Stimulated activated CD4-positive, alpha-beta T cell treated with anti-CD3 and anti-CD28 coated beads, Interleukin-15, amount 100 ng/mL, for 1 hour (primary cell): Measurements from ENCODE around the gene HDAC9.

Source experiments
- DNase-seq, 2 donors: peaks; one replicate each; pipeline ENCODE4 v3.0.0-alpha.2; 2020; ENCODE audit warnings: low read depth in 1 of 2, low spot score in 1 of 2

HDAC9 gene

GRCh38 chr7:18552943-18553604 is 57.5 kb downstream of the HDAC9 start:
- DNase-seq = no peak

- no peak for DNase-seq
Measured at GRCh38 chr7:18553605-18554003, 58.1 kb downstream of the HDAC9 start.

DNA sequence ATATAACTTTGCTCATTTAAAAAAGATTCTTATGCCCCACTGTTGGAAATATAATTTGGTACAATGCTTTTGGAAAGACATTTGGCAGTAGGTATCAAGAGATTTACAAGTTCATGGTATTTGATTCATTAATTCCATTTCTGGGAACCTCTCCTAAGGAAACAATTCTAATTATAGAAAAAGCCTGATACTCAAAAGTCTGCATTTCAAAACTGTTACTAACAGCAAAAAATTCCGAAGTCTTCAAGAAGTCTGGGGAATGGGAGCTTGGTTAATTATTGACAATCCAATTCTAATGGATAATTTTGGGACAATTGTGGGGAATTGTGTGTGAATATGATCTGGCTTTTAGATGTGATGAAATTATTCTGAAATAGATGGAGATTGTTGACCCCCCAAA is 59.6 kb downstream of the HDAC9 start:
- DNase-seq = no peak

- no peak for DNase-seq
Measured at GRCh38 chr7:18555968-18556367, 60.4 kb downstream of the HDAC9 start.

GRCh38 chr7:18558503-18558902 is 63.0 kb downstream of the HDAC9 start:
- DNase-seq = no peak

GRCh38 chr7:18558910-18559309 is 63.4 kb downstream of the HDAC9 start:
- no peak for DNase-seq

DNA sequence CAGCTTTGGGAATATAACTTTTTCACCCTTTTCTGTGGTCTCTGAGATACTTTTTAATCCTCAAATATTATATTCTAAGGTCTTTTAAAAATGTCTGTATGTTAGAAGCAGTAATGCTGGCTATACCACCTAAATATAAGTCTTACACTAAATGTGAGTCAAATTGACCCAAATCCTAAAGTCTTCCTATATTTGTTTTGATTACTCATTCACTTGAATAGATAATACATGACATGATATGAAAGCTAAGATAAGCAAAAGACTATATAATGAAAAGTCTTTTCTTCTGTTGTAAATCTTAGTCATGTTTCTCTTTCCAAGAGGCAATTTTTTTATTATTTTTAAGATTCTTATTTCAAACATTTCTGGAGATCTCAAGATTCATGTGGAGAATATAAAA is 64.2 kb downstream of the HDAC9 start:
- DNase-seq = no peak

GRCh38 chr7:18564779-18565178 is 69.2 kb downstream of the HDAC9 start:
- DNase-seq = no peak

GRCh38 chr7:18565337-18565736 is 69.8 kb downstream of the HDAC9 start:
- no peak for DNase-seq

DNA sequence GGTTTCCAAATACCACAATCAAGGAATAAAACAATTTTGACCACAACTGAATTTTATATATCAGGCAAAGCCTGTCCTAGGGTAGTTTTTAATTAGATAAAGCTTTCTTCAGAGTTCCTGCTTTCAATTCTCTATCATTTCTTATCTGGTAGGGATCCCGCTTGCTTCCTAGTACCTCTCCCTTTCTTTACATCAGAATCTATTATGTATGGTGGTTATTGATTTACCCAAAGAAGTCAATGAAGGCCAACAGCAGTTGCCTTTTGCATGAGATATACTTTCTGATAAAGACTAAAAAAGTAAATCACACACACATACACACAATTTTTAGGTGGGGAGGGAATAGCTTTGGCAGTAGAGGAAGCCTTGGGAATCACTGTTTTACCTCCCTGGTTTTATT is 70.7 kb downstream of the HDAC9 start:
- DNase-seq = no peak

DNA sequence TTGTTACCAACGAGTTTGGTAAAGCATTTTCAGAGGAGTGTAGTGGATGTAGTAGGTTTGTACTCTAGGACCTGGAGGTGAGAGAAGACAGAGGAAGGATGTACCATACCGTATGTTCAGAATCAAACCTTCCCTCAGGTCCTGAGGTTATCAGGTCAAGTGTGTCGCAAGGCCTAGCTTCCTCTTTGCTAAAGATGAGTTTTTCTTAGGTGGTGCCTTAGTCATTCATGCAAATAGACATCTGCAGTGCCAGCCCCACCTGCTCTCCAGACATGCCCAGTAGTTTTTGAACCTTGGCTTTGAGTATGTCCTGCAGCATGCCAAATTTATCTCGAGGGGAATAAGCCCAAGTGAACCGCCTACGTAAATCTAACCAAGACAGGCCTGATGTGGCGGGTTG is 71.3 kb downstream of the HDAC9 start:
- DNase-seq = no peak

DNA sequence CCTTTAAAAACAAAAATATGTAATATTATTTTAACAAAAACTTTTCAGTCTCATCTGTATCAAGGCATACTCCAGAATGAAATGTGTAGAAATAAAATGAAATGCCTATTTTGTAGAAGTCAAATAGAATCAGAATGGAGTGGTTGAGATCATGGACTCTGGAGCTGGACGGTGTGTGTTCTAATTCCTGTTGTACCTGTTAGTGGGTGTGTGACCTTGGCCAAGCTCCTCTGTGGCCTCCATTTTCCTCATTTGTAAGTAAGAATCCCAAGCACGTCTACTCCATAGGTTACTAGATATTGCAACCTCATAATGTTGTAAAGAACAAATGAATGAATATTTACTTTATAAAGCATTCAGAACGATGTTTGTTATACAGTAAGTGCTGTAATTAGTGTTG is 74.9 kb downstream of the HDAC9 start:
- no peak for DNase-seq

DNA sequence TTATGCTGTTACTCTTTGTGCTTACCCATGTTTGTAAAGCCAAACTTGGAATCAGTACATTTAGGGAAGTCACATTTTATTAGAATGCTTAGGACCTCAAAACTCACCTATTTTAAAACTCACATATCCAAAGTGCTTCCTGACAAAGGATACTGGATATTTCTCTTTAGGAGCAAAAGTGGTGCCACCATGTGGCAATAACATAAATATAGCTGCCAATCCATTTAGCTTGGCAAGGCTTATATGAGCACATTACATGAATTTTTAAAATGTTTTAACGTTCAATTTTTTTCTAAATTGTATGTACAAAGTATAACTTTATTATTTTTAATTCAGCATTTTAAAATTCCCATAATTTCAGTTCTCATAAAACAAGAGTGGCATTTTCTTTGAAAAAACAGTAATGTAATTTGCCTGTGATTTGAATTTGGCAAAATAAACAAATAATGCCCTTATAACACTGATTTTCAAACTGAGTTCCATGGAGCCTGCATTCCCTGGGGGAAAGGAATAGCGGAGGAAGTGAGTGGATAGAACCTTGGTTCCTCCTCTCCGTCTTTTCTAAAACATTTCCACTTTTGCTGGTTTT is 75.4 kb downstream of the HDAC9 start:
- no peak for DNase-seq

DNA sequence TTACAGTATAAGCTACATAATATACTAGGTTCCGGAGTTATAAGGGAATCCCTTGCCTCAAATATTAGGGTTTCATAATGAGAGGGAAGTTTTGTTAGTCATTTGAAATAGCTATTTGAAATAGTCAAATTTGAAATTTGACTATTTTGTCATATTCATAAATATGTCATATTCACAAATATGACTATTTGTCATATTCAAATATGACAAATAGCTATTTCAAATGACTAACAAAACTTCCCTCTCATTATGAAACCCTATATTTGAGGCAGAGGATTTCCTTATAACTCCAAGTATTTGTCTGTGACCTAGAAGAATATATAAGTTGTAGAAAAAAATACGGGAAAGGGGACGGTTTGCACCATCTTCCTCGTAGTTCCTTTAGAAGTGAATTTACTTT is 76.6 kb downstream of the HDAC9 start:
- DNase-seq = no peak

DNA sequence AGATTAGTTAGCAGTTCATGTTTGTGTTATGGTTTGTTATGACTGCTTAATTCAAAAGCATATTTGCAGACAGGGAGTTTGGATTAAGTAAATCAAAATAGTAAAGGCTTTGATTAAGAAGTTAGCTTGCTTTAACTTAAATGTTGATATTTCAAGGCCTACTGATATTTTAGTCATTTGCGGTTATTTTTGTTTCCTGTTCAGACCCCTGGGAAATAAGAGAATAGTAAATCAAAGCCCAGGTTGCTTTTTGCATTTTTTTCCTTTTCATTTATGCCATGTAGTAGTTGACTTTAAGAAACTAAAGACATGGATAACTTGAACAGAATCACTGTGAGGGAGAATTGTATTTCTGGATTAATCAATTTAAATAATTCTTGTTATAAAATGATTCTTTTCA is 77.3 kb downstream of the HDAC9 start:
- no peak for DNase-seq

DNA sequence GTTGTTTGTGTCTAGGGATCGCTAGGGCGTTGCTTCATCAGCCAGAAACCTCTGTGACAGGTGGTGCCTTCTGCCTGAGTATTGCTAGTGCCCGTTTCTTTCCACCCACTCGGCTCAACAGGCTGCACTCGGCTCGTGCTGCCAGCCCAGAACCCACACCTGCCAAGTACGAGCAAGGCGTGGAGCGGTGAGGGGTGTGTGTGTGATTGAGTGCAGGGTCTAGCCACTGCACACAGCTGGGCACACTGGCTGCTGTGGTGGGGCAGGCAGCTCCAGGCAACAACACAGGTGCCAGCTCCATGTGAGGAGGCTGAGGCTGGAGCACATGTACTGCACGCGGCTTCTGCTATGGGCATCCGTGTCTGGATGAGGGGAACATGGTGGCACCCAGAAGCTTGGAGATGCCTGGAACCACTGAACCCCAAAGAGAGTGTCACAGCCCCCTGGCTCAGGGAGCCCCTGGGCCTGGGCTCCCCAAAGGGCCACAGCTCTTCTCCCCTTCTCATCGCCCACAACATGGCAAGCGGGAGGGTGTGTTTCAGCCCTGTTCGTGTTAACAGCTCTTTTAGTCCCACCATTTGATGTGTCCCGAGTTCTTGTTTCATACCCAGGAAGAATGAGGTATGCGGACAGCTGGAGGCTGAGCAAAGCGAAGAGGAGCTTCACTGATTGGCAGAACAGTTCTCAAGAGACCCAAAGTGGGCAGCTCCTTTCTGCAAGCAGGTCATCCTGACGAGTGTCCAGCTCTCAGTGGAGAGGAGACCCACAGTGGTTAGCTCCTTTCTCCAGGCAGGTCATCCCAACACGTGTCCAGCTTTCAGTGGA is 78.1 kb downstream of the HDAC9 start:
- no peak for DNase-seq

DNA sequence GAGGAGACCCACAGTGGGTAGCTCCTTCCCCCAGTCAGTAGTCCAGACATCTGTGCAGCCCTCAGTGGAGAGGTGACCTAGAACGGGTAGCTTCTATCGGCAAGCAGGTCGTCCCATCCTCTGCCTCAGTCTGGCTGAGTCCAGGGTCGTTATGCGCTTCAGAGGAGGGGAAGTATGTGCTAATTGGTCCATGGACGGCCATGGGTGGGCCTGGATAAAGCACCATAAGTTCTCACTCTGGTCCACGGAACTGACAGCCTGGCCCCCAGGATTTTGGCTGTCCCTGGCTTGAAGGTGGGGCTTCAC is 78.6 kb downstream of the HDAC9 start:
- no peak for DNase-seq

DNA sequence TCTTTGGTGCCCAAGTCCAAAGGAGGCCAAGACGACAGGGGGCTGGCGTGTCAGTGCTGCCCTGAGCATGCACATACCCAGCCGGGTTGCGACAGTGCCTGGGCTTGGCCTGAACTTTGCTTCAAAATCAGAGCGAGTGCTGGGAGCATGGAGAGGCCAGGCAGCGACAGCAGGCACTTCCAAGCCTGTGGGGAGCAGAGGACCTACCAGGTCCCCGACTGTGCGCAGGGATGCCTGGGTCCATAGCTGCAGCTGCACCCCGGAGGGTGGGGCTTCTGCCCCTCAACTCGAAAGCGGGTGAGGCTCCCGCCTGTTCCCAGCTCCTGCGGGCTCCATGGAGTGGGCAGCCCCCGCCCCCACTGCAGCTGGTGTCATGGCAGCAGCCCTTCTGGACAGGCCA is 79.1 kb downstream of the HDAC9 start:
- no peak for DNase-seq

DNA sequence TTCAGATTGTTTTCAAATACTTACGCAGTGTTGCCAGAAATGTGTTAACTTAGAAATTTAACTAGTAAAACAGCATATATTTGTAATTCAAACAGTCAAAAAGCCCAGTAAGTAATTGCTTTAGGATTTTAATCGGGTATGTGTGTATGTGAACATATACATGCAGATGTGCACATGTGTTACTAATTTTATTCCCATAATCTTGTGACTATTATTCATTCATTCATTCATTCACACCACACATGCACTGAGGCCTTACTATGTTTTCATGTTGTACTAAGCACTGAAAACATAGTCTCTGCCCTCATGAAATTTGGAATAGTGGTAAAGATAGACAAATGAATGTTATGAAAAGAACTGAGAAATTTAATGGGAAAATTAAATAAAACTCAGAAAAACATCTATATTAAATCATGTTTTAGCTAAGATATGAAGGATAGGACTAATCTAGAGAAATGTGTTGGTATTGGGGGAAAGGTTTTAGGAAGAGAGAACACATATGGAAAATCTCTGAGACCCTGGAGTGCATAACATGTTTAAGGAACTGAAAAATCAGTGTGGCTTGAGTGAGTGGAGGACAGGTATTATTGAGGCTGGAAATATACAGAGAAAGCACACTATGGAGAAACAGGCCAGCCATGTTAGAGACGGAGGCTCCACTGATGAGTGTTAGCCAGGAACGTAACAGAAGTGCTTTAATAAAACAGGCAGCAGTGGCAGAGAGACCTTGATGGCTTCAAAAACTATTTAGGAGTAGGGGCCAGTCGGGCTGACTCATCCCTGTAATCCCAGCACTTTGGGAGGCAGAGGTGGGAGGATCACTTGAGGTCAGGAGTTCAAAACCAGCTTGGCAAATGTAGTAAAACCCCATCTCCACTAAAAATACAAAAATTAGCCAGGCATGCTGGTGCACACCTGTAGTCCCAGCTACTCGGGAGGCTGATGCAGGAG is 80.3 kb downstream of the HDAC9 start:
- no peak for DNase-seq

GRCh38 chr7:18577096-18577771 is 81.7 kb downstream of the HDAC9 start:
- DNase-seq = no peak

DNA sequence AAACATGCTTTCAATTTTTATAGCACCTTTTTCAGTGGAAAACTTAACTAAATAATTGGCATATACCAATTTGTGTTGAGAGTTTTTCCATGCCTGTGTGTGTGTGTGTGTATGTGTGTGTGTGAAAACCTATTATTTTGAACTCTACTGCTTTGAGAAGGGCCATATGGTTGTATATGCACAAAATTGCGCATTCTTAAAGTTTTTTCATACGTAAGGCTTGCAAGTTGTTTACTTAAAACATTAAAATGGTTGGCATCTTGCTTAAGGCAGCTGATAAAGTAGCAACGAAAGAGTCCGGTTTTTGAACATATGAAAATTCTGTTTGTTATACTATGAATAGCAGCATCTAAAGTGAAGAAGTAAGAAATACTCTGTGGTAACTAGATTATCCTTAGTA is 84.1 kb downstream of the HDAC9 start:
- DNase-seq = no peak
